Fibroblast of villous mesenchyme (primary cell): ENCODE data around the gene CDC42EP5. TPM values are rescaled to one million over a fixed set of nuclear protein-coding genes. Genes with fewer than 3 reads are reported as not detected.

ENCODE experiments used
- DNase-seq: peaks from one replicate; pipeline ENCODE4 v3.0.0-alpha.2; 2010; ENCODE audit warnings: low read depth
- H3K4me3 ChIP-seq: 2 replicates; pipeline ENCODE4 v1.5.1; 2011; ENCODE audit warnings: low read depth, mild to moderate bottlenecking, low read length
- CTCF ChIP-seq: IDR thresholded peaks from 2 replicates; pipeline ENCODE4 v1.5.1; 2012; ENCODE audit warnings: low read depth, mild to moderate bottlenecking, low read length; ENCODE audit not compliant: insufficient read depth
- total RNA-seq: library from RNA; depleted of rRNA; stranded (reverse); fragments of >200 nt; gene quantifications from 2 replicates; pipeline ENCODE4 v1.2.3, GENCODE V29; 2012

Gene CDC42EP5
- total RNA-seq, 1 donor = 12.5 TPM

GRCh38 chr19:54436628-54437252, 36.4 kb downstream of the CDC42EP5 start:
- TF ChIP-seq CTCF = no peak
- no peak overlapping the region for H3K4me3 ChIP-seq
- DNase-seq = no peak

- DNase-seq = no peak
- no peak for TF ChIP-seq CTCF
- H3K4me3 ChIP-seq = no peak overlapping the region
Measured at GRCh38 chr19:54436031-54436523, 37.0 kb downstream of the CDC42EP5 start.

- H3K4me3 ChIP-seq = no peak overlapping the region
- no peak for TF ChIP-seq CTCF
- DNase-seq = no peak
Measured at GRCh38 chr19:54435551-54436016, 37.5 kb downstream of the CDC42EP5 start.

GRCh38 chr19:54434873-54435214, 38.3 kb downstream of the CDC42EP5 start:
- TF ChIP-seq CTCF = no peak
- H3K4me3 ChIP-seq = no peak overlapping the region
- no peak for DNase-seq

GRCh38 chr19:54434112-54434872, 38.8 kb downstream of the CDC42EP5 start:
- no peak for DNase-seq
- TF ChIP-seq CTCF = no peak

GRCh38 chr19:54433697-54434096, 39.4 kb downstream of the CDC42EP5 start:
- no peak for TF ChIP-seq CTCF
- no peak overlapping the region for H3K4me3 ChIP-seq
- DNase-seq = no peak

More at GRCh38 chr19:54434112-54434872, 38.8 kb downstream of the CDC42EP5 start:
- H3K4me3 ChIP-seq = no peak overlapping the region
